Measurements from ENCODE around the gene CST1.

DNA sequence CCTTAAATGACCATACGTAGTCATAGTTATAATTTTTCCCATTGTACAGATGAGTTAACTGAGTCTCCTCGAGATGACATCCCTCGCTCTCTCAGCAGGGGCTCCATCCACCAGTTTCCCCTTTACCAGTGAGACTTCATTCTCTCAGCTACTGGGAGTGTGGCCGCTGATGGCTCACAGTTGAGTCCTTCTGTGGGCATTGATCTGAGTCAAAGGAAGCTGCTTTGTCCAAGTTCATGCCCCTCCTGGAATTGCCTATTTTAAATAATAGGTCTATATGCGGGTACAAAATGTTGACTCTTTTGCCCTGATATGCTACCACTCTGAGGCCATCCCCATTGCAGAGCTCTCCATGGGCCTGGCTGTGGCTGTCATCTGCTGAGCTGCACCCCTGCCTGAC is 14.8 kb upstream of the CST1 start:
- TF ChIP-seq, protein P1, sequence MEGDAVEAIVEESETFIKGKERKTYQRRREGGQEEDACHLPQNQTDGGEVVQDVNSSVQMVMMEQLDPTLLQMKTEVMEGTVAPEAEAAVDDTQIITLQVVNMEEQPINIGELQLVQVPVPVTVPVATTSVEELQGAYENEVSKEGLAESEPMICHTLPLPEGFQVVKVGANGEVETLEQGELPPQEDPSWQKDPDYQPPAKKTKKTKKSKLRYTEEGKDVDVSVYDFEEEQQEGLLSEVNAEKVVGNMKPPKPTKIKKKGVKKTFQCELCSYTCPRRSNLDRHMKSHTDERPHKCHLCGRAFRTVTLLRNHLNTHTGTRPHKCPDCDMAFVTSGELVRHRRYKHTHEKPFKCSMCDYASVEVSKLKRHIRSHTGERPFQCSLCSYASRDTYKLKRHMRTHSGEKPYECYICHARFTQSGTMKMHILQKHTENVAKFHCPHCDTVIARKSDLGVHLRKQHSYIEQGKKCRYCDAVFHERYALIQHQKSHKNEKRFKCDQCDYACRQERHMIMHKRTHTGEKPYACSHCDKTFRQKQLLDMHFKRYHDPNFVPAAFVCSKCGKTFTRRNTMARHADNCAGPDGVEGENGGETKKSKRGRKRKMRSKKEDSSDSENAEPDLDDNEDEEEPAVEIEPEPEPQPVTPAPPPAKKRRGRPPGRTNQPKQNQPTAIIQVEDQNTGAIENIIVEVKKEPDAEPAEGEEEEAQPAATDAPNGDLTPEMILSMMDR (IDR thresholded peaks at IDR 0.05; ENCODE audit: low read depth, low read length), result no peak
- no peak for TF ChIP-seq EZH2phosphoT487 (IDR thresholded peaks at IDR 0.05; ENCODE audit: low read depth)

All from OCI-LY3 (cell line).